ENCODE measurements around the gene IL17REL. TPM values are rescaled to one million over a fixed set of nuclear protein-coding genes. Genes with fewer than 3 reads are reported as not detected.

IL17REL gene
- total RNA-seq, 4 donors from 2014 or later, result 0.12 to 0.26 TPM; not detected in 2

GRCh38 chr22:50056214-50056972, 43.8 kb upstream of the IL17REL start:
- Histone ChIP-seq H3K36me3 (no peaks in the 10 kb centered on the region), H3K9me3 (no peaks in the 10 kb centered on the region), H3K4me3 (no peak overlapping the region), H3K4me1 (no peaks in the 10 kb centered on the region), H3K27ac (no peak overlapping the region), H3K27me3 (peaks cover 0 to 5% of the 10 kb centered on the region in 2 donors)
- intact Hi-C loops (cut with DNase I; ENCODE audit: low total_unique reads), result no loop called here
- DNase-seq, result no peak
- TF ChIP-seq POLR2A (IDR thresholded peaks at IDR 0.05) (no peak), CTCF (IDR thresholded peaks at IDR 0.05) (no peak)

- TF ChIP-seq CTCF (IDR thresholded peaks at IDR 0.05) (no peak), POLR2A (IDR thresholded peaks at IDR 0.05) (no peak)
- H3K36me3 ChIP-seq, result no peaks in the 10 kb centered on the region
- intact Hi-C loops (cut with DNase I; ENCODE audit: low total_unique reads), result no loop called here
- no peak overlapping the region for H3K27ac ChIP-seq
- H3K27me3 ChIP-seq, result peaks cover 0 to 5% of the 10 kb centered on the region in 2 donors
- H3K9me3 ChIP-seq, result no peaks in the 10 kb centered on the region
- no peak overlapping the region for H3K4me3 ChIP-seq
- no peaks in the 10 kb centered on the region for H3K4me1 ChIP-seq
- no peak for DNase-seq
These were observed 41.3 kb upstream of the IL17REL start for GRCh38 chr22:50053861-50054260.

GRCh38 chr22:50051930-50052329, 39.4 kb upstream of the IL17REL start:
- no peaks in the 10 kb centered on the region for H3K9me3 ChIP-seq
- intact Hi-C loops (cut with DNase I; ENCODE audit: low total_unique reads), result no loop called here
- H3K36me3 ChIP-seq, result no peaks in the 10 kb centered on the region
- H3K4me3 ChIP-seq, result no peak overlapping the region
- H3K27ac ChIP-seq, result no peak overlapping the region
- TF ChIP-seq POLR2A (IDR thresholded peaks at IDR 0.05) (no peak), CTCF (IDR thresholded peaks at IDR 0.05) (no peak)
- no peaks in the 10 kb centered on the region for H3K4me1 ChIP-seq
- H3K27me3 ChIP-seq, result no peaks in the 10 kb centered on the region
- no peak for DNase-seq

GRCh38 chr22:50049299-50050195, 37.0 kb upstream of the IL17REL start:
- H3K27ac ChIP-seq, result no peak overlapping the region
- no peak for DNase-seq
- no peak overlapping the region for H3K4me3 ChIP-seq
- no peak for TF ChIP-seq POLR2A (IDR thresholded peaks at IDR 0.05)
- TF ChIP-seq CTCF (IDR thresholded peaks at IDR 0.05), result no peak
- no peaks in the 10 kb centered on the region for H3K36me3 ChIP-seq
- H3K27me3 ChIP-seq, result no peaks in the 10 kb centered on the region
- intact Hi-C loops (cut with DNase I; ENCODE audit: low total_unique reads), result no loop called here
- no peaks in the 10 kb centered on the region for H3K4me1 ChIP-seq
- H3K9me3 ChIP-seq, result no peaks in the 10 kb centered on the region

GRCh38 chr22:50048836-50049235, 36.3 kb upstream of the IL17REL start:
- H3K27ac ChIP-seq, result no peak overlapping the region
- intact Hi-C loops (cut with DNase I; ENCODE audit: low total_unique reads), result no loop called here
- no peak overlapping the region for H3K4me3 ChIP-seq
- no peaks in the 10 kb centered on the region for H3K36me3 ChIP-seq
- TF ChIP-seq POLR2A (IDR thresholded peaks at IDR 0.05) (no peak), CTCF (IDR thresholded peaks at IDR 0.05) (no peak)
- H3K4me1 ChIP-seq, result no peaks in the 10 kb centered on the region
- no peaks in the 10 kb centered on the region for H3K9me3 ChIP-seq
- H3K27me3 ChIP-seq, result no peaks in the 10 kb centered on the region
- DNase-seq, result no peak
